Lower leg skin (tissue), 4 donors: ENCODE results near the gene ARHGAP10. TPM values are rescaled to one million over a fixed set of nuclear protein-coding genes. Genes with fewer than 3 reads are reported as not detected.

Source experiments
- DNase-seq, 2 donors: peaks; one replicate each; pipeline ENCODE4 v3.0.0-alpha.2; 2019; ENCODE audit warnings: low spot score in 2 of 2
- H3K4me3 ChIP-seq: fragments of 200-600 bp; sonication (generic); 2 replicates; pipeline ENCODE4 v1.5.1; 2017; ENCODE audit warnings: mild to moderate bottlenecking, low read depth; ENCODE audit not compliant: poor library complexity, severe bottlenecking
- CTCF ChIP-seq, 3 donors: fragments of 450-650 bp; IDR thresholded peaks; one replicate each; pipeline ENCODE4 v1.5.1; 2016; ENCODE audit warnings: antibody characterized with exemption in 3 of 3, mild to moderate bottlenecking in 3 of 3, moderate library complexity in 2 of 3
- POLR2A ChIP-seq, 2 donors: fragments of 450-650 bp; IDR thresholded peaks; one replicate each; pipeline ENCODE4 v1.6.1; 2016 to 2017; ENCODE audit warnings: antibody characterized with exemption in 2 of 2, mild to moderate bottlenecking in 1 of 2, moderate library complexity in 1 of 2
- WGBS, 2 donors: methylation state at CpG; one replicate each; pipeline ENCODE4 v1.1.5; 2018; 5-methylcytosine and 5-hydroxymethylcytosine counted together
- intact Hi-C: fragments of 100-400 bp; cut with DNase I; formaldehyde crosslinking; loops from one replicate; pipeline ENCODE4 v1.15.0; 2023; ENCODE audit warnings: low total_unique reads
- total RNA-seq, 4 donors: library from RNA; depleted of rRNA; stranded (reverse); fragments of >200 nt; gene quantifications; one replicate each; pipeline ENCODE4 v1.1.0, GENCODE V29; 2016

The ARHGAP10 gene
- total RNA-seq, 4 donors from 2014 or later: 30.6 to 45.8 (median 37.9) TPM

GRCh38 chr4:148103597-148104355, 371.9 kb downstream of the ARHGAP10 start:
- DNase-seq: no peak
- TF ChIP-seq POLR2A (IDR thresholded peaks at IDR 0.05) (no peak), CTCF (IDR thresholded peaks at IDR 0.05) (no peak)
- 94% methylated on average over 7 of the region's 7 CpGs for WGBS, 2 donors
- no peak overlapping the region for H3K4me3 ChIP-seq
- intact Hi-C loops: no loop called here

GRCh38 chr4:148108766-148109165, 376.9 kb downstream of the ARHGAP10 start:
- no peak overlapping the region for H3K4me3 ChIP-seq
- intact Hi-C loops: no loop called here
- DNase-seq: no peak
- WGBS, 2 donors: 84 to 88% methylated on average over 7 of the region's 7 CpGs
- no peak for TF ChIP-seq POLR2A (IDR thresholded peaks at IDR 0.05)
- no peak for TF ChIP-seq CTCF (IDR thresholded peaks at IDR 0.05)

GRCh38 chr4:148109216-148109615, 377.3 kb downstream of the ARHGAP10 start:
- H3K4me3 ChIP-seq: no peak overlapping the region
- whole genome bisulfite sequencing, 2 donors: 93% methylated on average over 3 of the region's 3 CpGs
- no peak for DNase-seq
- no peak for TF ChIP-seq CTCF (IDR thresholded peaks at IDR 0.05)
- no peak for TF ChIP-seq POLR2A (IDR thresholded peaks at IDR 0.05)
- intact Hi-C loops: no loop called here

GRCh38 chr4:148110169-148110568, 378.3 kb downstream of the ARHGAP10 start:
- no peak overlapping the region for H3K4me3 ChIP-seq
- no peak for DNase-seq
- intact Hi-C loops: no loop called here
- 97 to 100% methylated on average over 3 of the region's 3 CpGs for WGBS, 2 donors
- TF ChIP-seq POLR2A (IDR thresholded peaks at IDR 0.05) (no peak), CTCF (IDR thresholded peaks at IDR 0.05) (no peak)

- no peak overlapping the region for H3K4me3 ChIP-seq
- intact Hi-C loops: no loop called here
- WGBS, 2 donors: 70 to 77% methylated on average over 4 of the region's 4 CpGs
- no peak for DNase-seq
- TF ChIP-seq POLR2A (IDR thresholded peaks at IDR 0.05) (no peak), CTCF (IDR thresholded peaks at IDR 0.05) (no peak)
Measured at GRCh38 chr4:148112231-148112982, 380.5 kb downstream of the ARHGAP10 start.
